CD14-positive monocyte (primary cell): ENCODE data around the gene THAP7. TPM values are rescaled to one million over a fixed set of nuclear protein-coding genes. Genes with fewer than 3 reads are reported as not detected.

Experiments
- DNase-seq, 3 donors: peaks; one replicate each; pipeline ENCODE4 v3.0.0-alpha.2; 2011 to 2022
- H2AFZ ChIP-seq: 2 replicates; pipeline ENCODE4 v1.6.0; 2012; ENCODE audit warnings: mild to moderate bottlenecking, low read depth, low read length, inconsistent platforms; ENCODE audit not compliant: insufficient read depth, poor library complexity, severe bottlenecking
- H3K27ac ChIP-seq, 2 donors: 1 replicate in 1 of 2; 2 replicates in 1 of 2; pipeline ENCODE4 v1.5.1; 2012 to 2013; ENCODE audit warnings: low read length in 2 of 2, control low read depth in 1 of 2, inconsistent platforms in 1 of 2, low read depth in 1 of 2, mild to moderate bottlenecking in 1 of 2
- H3K27me3 ChIP-seq, 2 donors: one replicate each; pipeline versions ENCODE4 v1.6.0 to v1.6.1; 2011 to 2013; ENCODE audit warnings: low read length in 2 of 2; ENCODE audit not compliant: control insufficient read depth in 2 of 2, insufficient read depth in 2 of 2
- H3K36me3 ChIP-seq, 2 donors: replicated peaks in 1 of 2; 1 replicate in 1 of 2; 2 replicates in 1 of 2; pipeline versions ENCODE4 v1.5.1 to v1.6.1; 2012 to 2013; ENCODE audit warnings: low read length in 2 of 2, control low read depth in 1 of 2, inconsistent platforms in 1 of 2, mild to moderate bottlenecking in 1 of 2; ENCODE audit not compliant: insufficient read depth in 2 of 2, control insufficient read depth in 1 of 2
- H3K4me1 ChIP-seq, 2 donors: 1 replicate in 1 of 2; 2 replicates in 1 of 2; pipeline versions ENCODE4 v1.5.1 to v1.6.1; 2012 to 2013; ENCODE audit warnings: low read length in 2 of 2, control low read depth in 1 of 2, inconsistent platforms in 1 of 2, mild to moderate bottlenecking in 1 of 2, moderate library complexity in 1 of 2; ENCODE audit not compliant: insufficient read depth in 2 of 2, control insufficient read depth in 1 of 2
- H3K4me2 ChIP-seq: replicated peaks from 2 replicates; pipeline ENCODE3; 2012; ENCODE audit warnings: low read length, moderate library complexity, mild to moderate bottlenecking; ENCODE audit not compliant: poor library complexity, severe bottlenecking; ENCODE audit errors: extremely low read depth
- H3K4me3 ChIP-seq, 3 experiments: fragments of 200-600 bp in 1 of 3; sonication (generic) in 1 of 3; replicated peaks in 1 of 3; 1 replicate in 2 of 3; 2 replicates in 1 of 3; pipeline ENCODE4 v1.5.1; 2011 to 2013; ENCODE audit warnings: low read length in 3 of 3, mild to moderate bottlenecking in 3 of 3, control low read depth in 2 of 3, low read depth in 2 of 3, inconsistent platforms in 1 of 3, moderate library complexity in 1 of 3
- H3K79me2 ChIP-seq: 2 replicates; pipeline ENCODE4 v1.6.0; 2012; ENCODE audit warnings: mild to moderate bottlenecking, control low read depth, inconsistent platforms, low read length, moderate library complexity; ENCODE audit not compliant: insufficient read depth
- H3K9ac ChIP-seq: 2 replicates; pipeline ENCODE4 v1.6.0; 2017; ENCODE audit warnings: low read length, mild to moderate bottlenecking; ENCODE audit not compliant: insufficient read depth, poor library complexity, severe bottlenecking
- H3K9me3 ChIP-seq, 2 donors: replicated peaks in 1 of 2; 1 replicate in 1 of 2; 2 replicates in 1 of 2; pipeline versions ENCODE4 v1.5.1 to v1.6.1; 2012 to 2013; ENCODE audit warnings: low read length in 2 of 2, control low read depth in 1 of 2; ENCODE audit not compliant: control insufficient read depth in 1 of 2, insufficient read depth in 1 of 2
- H4K20me1 ChIP-seq: 2 replicates; pipeline ENCODE4 v1.6.0; 2012; ENCODE audit warnings: mild to moderate bottlenecking, low read length, control low read depth, moderate library complexity; ENCODE audit not compliant: insufficient read depth
- H3K27ac Mint-ChIP-seq, 7 donors: one replicate each; pipeline ENCODE4 v1.8.0; 2020; ENCODE audit warnings: mild to moderate bottlenecking in 7 of 7, mixed read lengths in 7 of 7, moderate library complexity in 6 of 7, inconsistent platforms in 2 of 7
- H3K27me3 Mint-ChIP-seq, 3 donors: one replicate each; pipeline ENCODE4 v1.8.0; 2021 to 2022; ENCODE audit warnings: low read depth in 3 of 3, mild to moderate bottlenecking in 3 of 3, mixed read lengths in 3 of 3, moderate library complexity in 3 of 3, inconsistent platforms in 1 of 3
- H3K36me3 Mint-ChIP-seq, 2 donors: one replicate each; pipeline ENCODE4 v1.8.0; 2020; ENCODE audit warnings: mixed read lengths in 2 of 2, inconsistent platforms in 1 of 2, mild to moderate bottlenecking in 1 of 2
- H3K4me1 Mint-ChIP-seq: one replicate; pipeline ENCODE4 v1.8.0; 2020; ENCODE audit warnings: mild to moderate bottlenecking, mixed read lengths
- H3K4me3 Mint-ChIP-seq, 2 donors: one replicate each; pipeline ENCODE4 v1.8.0; 2020; ENCODE audit warnings: mild to moderate bottlenecking in 2 of 2, mixed read lengths in 2 of 2, moderate library complexity in 1 of 2
- H3K9me3 Mint-ChIP-seq, 7 donors: one replicate each; pipeline ENCODE4 v1.8.0; 2020 to 2022; ENCODE audit warnings: mixed read lengths in 7 of 7, mild to moderate bottlenecking in 6 of 7, moderate library complexity in 6 of 7, inconsistent platforms in 2 of 7
- WGBS: methylation state at CpG from one replicate; pipeline ENCODE4 v1.1.5; 2013; ENCODE audit warnings: missing lambda C conversion rate; ENCODE audit not compliant: insufficient coverage; 5-methylcytosine and 5-hydroxymethylcytosine counted together
- intact Hi-C, 2 donors: fragments of 100-400 bp; cut with micrococcal nuclease; formaldehyde crosslinking; loops; one replicate each; pipeline versions ENCODE4 v1.15.0 to v1.15.1; 2023
- polyA plus RNA-seq, 3 donors: library from polyadenylated mRNA; depleted of rRNA in 1 of 3; unstranded in 2 of 3; stranded (reverse) in 1 of 3; fragments of 300-500 nt in 2 of 3; fragments of >200 nt in 1 of 3; fragmentation: Illumina TruSeq in 2 of 3; gene quantifications; 1 replicate in 2 of 3; 2 replicates in 1 of 3; pipeline ENCODE4 v1.2.3, GENCODE V29; 2012 to 2021
- TF ChIP-seq, protein P1 (sequence below): fragments of 200-600 bp; IDR thresholded peaks from one replicate; pipeline ENCODE4 v1.8.0; 2022; ENCODE audit warnings: antibody characterized with exemption, mild to moderate bottlenecking

The THAP7 gene
- polyA plus RNA-seq, 3 donors, result 18.4 to 22.9 (median 19.8) TPM

DNA sequence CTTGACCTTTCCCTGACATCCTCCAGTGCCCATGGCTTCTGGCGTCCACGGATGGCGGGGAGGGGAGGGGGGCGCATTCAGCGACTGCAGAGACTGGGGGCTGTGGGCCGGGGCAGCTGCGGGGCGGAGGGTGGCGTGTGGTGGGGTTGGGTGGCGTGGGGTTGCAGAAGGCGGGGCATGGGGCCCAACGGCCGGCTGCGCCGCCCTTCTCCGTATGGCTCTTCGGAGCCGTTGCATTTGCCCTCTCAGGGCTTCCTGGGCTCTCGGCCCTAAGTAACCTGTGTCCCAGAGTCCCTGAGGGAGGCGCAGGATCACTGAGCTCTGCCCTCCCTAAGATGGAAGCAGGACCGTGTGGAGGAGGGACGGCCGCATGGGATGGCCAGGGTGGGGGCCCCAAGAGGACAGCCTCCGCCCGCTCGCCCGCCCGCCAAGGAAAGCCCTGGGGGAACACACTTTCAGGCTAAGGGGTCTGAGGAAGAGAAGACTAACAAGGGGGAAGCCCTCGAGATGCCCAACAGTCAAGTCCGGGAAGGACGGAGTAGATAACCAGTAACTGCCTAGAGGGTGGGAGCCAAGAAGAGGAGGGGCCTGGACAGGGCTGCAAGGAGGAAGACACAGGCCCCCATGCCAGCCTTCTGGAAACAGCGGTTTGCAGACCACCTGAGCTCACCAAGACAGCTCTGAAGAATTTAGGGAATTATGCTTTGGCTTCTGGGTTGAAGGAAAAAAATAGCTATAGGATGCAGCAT is 44.1 kb downstream of the THAP7 start:
- H3K36me3 ChIP-seq, result peaks cover 8 to 23% of the 10 kb centered on the region in 2 donors
- H3K79me2 ChIP-seq, result peaks cover 55% of the 10 kb centered on the region
- H3K9me3 ChIP-seq, result no peaks in the 10 kb centered on the region
- TF ChIP-seq, protein P1, sequence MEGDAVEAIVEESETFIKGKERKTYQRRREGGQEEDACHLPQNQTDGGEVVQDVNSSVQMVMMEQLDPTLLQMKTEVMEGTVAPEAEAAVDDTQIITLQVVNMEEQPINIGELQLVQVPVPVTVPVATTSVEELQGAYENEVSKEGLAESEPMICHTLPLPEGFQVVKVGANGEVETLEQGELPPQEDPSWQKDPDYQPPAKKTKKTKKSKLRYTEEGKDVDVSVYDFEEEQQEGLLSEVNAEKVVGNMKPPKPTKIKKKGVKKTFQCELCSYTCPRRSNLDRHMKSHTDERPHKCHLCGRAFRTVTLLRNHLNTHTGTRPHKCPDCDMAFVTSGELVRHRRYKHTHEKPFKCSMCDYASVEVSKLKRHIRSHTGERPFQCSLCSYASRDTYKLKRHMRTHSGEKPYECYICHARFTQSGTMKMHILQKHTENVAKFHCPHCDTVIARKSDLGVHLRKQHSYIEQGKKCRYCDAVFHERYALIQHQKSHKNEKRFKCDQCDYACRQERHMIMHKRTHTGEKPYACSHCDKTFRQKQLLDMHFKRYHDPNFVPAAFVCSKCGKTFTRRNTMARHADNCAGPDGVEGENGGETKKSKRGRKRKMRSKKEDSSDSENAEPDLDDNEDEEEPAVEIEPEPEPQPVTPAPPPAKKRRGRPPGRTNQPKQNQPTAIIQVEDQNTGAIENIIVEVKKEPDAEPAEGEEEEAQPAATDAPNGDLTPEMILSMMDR, result no peak
- peaks cover 22% of the 10 kb centered on the region for H4K20me1 ChIP-seq
- peak overlapping the region in 6 of 7 donors; percentile 51 to 85 (median 66) for H3K27ac Mint-ChIP-seq
- peak overlapping the region; percentile 81 to 99 (median 98) for H3K4me3 ChIP-seq
- peak; percentile 21 to 32 (median 30) for DNase-seq
- intact Hi-C loops, result loop anchor here (5.0 to 10.0 kb wide), 2 partner anchors 36 to 73 kb away; no protein-coding TSS in a partner anchor
- peak overlapping the region; percentile 99 for H2AFZ ChIP-seq
- H3K9me3 Mint-ChIP-seq, result no peaks in the 10 kb centered on the region
- H3K27ac ChIP-seq, result peak overlapping the region; percentile 8 to 87
- WGBS, result 0% methylated on average over 26 of the region's 32 CpGs
- peak overlapping the region; percentile 89 for H3K9ac ChIP-seq
- peaks cover 24 to 27% of the 10 kb centered on the region in 2 donors for H3K36me3 Mint-ChIP-seq
- H3K27me3 Mint-ChIP-seq, result peaks cover 0 to under 1% (median 0%) of the 10 kb centered on the region in 3 donors
- peaks cover 39% of the 10 kb centered on the region for H3K4me1 Mint-ChIP-seq
- peak overlapping the region; percentile 98 for H3K4me2 ChIP-seq
- no peaks in the 10 kb centered on the region for H3K27me3 ChIP-seq
- H3K4me3 Mint-ChIP-seq, result peak overlapping the region; percentile 87 to 91
- peaks cover 27 to 46% of the 10 kb centered on the region in 2 donors for H3K4me1 ChIP-seq

DNA sequence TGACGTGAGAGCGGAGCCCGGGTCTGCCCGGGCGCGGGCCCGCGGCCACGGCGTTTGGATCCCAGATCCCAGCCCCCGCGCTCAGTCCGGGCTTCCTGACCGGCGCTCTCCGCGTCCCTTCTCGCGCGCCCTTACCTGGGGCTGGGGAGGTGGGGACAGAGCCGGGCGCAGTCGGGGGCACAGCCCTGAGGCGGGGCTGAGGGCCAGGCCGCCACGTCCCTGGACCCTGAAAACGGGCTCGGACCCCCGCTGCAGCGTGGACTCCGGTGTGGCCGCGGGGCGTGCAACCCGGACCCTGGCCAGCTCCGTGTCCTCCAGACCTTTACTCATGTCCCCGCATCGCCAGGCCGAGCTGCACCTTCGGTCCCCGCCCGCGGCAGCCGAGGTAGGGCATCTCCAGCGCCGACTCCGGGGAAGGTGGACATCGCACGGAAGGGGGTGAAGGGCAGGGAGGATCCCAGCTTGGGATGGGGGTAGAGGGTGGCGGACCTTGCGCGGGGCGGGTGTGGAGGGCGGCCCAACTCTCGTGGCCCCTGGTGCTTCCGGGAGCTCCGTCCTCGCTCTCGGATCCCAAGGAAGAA is 44.7 kb downstream of the THAP7 start:
- Histone ChIP-seq H3K4me1 (peaks cover 24 to 41% of the 10 kb centered on the region in 2 donors), H3K4me2 (peak overlapping the region; percentile 98), H3K27me3 (no peaks in the 10 kb centered on the region), H2AFZ (peak overlapping the region; percentile 99), H3K9me3 (no peaks in the 10 kb centered on the region), H3K4me3 (peak overlapping the region; percentile 81 to 99 (median 98)), H4K20me1 (peaks cover 29% of the 10 kb centered on the region), H3K9ac (peak overlapping the region; percentile 89), H3K79me2 (peaks cover 62% of the 10 kb centered on the region), H3K27ac (peak overlapping the region; percentile 19 to 87), H3K36me3 (peaks cover 15 to 30% of the 10 kb centered on the region in 2 donors)
- H3K4me3 Mint-ChIP-seq, result peak overlapping the region; percentile 87 to 91
- peaks cover 38% of the 10 kb centered on the region for H3K4me1 Mint-ChIP-seq
- DNase-seq, result no peak
- H3K9me3 Mint-ChIP-seq, result no peaks in the 10 kb centered on the region
- H3K27ac Mint-ChIP-seq, result peak overlapping the region in 6 of 7 donors; percentile 50 to 85 (median 68)
- no peaks in the 10 kb centered on the region for H3K27me3 Mint-ChIP-seq
- H3K36me3 Mint-ChIP-seq, result peaks cover 30 to 34% of the 10 kb centered on the region in 2 donors
- under 1% methylated on average over 45 of the region's 59 CpGs for WGBS
- TF ChIP-seq, protein P1, result no peak
- intact Hi-C loops, result loop anchor here (5.0 to 10.0 kb wide), 2 partner anchors 35 to 72 kb away; no protein-coding TSS in a partner anchor
